Colonic mucosa (tissue), 4 donors: ENCODE measurements around the gene CPT1B. TPM values are rescaled to one million over a fixed set of nuclear protein-coding genes. Genes with fewer than 3 reads are reported as not detected.

Experiments
- DNase-seq: peaks from one replicate; pipeline ENCODE4 v3.0.0-alpha.2; 2020
- H3K27ac ChIP-seq: fragments of 200-600 bp; one replicate; pipeline ENCODE4 v1.8.0; 2021
- H3K27me3 ChIP-seq: fragments of 200-600 bp; one replicate; pipeline ENCODE4 v1.8.0; 2021
- H3K36me3 ChIP-seq: fragments of 200-600 bp; one replicate; pipeline ENCODE4 v1.8.0; 2021
- H3K4me1 ChIP-seq: fragments of 200-600 bp; one replicate; pipeline ENCODE4 v1.8.0; 2021; ENCODE audit warnings: mild to moderate bottlenecking
- H3K4me3 ChIP-seq: fragments of 200-600 bp; one replicate; pipeline ENCODE4 v1.8.0; 2021
- H3K9ac ChIP-seq, 2 donors: one replicate each; pipeline ENCODE4 v1.7.0; 2013; ENCODE audit warnings: control low read depth in 2 of 2, low read depth in 2 of 2, low read length in 2 of 2
- H3K9me3 ChIP-seq: fragments of 200-600 bp; one replicate; pipeline ENCODE4 v1.8.0; 2021
- intact Hi-C: fragments of 100-400 bp; cut with DNase I; formaldehyde crosslinking; loops from one replicate; pipeline ENCODE4 v1.14.1; 2022
- total RNA-seq, 2 donors: library from RNA; stranded (reverse); fragmentation: NEBNext Ultra II Directional in 1 of 2; extraction: Animal tissue kit (Norgen Biotek cat#: 25700) in 1 of 2; gene quantifications; one replicate each; pipeline ENCODE4 v1.2.1, GENCODE V29; 2021
- TF ChIP-seq, protein P1 (sequence below): fragments of 200-600 bp; IDR thresholded peaks from one replicate; pipeline ENCODE4 v1.8.0; 2022; ENCODE audit warnings: antibody characterized with exemption, mild to moderate bottlenecking
- donor health status: healthy.
- donor health status: DM: no; HTN: no; CAD: no.
- donor health status: DM: no; HTN: no; CAD: no.

CPT1B gene
- total RNA-seq, 2 donors from 2014 or later: 20.1 to 21.7 TPM

DNA sequence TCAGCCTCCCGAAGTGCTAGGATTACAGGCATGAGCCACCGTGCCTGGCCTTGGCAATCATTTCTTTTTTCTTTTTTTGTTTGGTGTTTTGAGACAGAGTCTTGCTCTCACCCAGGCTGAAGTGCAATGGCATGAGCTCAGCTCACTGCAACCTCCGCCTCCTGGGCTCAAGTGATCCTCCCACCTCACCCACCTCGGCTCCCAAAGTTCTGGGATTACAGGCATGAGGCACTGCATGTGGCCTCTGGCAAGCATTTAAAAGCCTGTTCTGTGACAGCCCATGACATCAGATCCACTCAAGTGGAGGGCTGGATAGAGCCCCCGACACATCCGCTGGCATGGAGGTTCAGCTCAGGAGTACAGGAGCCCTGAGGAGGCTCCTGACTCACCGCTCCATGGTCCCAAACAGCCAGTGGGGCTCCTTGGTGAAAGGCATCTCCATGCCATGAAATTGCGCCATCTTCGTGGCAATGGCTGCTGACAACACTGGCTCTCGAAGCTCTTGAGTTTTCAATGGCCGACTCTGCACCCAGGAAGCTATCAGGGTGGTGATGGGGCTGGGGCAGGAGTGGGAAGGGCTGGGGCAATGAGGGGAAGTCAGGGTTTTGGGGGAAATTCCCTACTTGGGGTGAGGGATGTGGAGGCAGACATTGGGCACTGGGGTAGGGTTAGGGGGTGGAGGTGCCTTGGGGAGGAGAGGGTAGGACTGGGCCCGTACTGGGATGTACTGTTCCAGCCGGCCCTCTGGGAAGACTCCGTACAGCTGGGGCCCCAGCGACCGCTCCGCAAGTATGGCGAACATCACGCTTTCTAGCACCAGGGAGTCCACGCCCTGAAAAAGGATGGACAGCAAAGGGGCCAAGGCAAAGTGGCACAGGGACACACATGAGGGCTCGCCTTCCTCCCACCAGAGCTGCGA lies 3.1 kb upstream of the CPT1B start:
- Histone ChIP-seq H3K9ac (peak overlapping the region; percentile 90 to 99), H3K27me3 (no peaks in the 10 kb centered on the region), H3K36me3 (no peaks in the 10 kb centered on the region), H3K9me3 (no peaks in the 10 kb centered on the region), H3K4me1 (peaks cover 9% of the 10 kb centered on the region), H3K27ac (peak overlapping the region; percentile 99), H3K4me3 (peak overlapping the region; percentile 85)
- no peak for DNase-seq
- TF ChIP-seq, protein P1, sequence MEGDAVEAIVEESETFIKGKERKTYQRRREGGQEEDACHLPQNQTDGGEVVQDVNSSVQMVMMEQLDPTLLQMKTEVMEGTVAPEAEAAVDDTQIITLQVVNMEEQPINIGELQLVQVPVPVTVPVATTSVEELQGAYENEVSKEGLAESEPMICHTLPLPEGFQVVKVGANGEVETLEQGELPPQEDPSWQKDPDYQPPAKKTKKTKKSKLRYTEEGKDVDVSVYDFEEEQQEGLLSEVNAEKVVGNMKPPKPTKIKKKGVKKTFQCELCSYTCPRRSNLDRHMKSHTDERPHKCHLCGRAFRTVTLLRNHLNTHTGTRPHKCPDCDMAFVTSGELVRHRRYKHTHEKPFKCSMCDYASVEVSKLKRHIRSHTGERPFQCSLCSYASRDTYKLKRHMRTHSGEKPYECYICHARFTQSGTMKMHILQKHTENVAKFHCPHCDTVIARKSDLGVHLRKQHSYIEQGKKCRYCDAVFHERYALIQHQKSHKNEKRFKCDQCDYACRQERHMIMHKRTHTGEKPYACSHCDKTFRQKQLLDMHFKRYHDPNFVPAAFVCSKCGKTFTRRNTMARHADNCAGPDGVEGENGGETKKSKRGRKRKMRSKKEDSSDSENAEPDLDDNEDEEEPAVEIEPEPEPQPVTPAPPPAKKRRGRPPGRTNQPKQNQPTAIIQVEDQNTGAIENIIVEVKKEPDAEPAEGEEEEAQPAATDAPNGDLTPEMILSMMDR: no peak
- intact Hi-C loops: no loop called here

DNA sequence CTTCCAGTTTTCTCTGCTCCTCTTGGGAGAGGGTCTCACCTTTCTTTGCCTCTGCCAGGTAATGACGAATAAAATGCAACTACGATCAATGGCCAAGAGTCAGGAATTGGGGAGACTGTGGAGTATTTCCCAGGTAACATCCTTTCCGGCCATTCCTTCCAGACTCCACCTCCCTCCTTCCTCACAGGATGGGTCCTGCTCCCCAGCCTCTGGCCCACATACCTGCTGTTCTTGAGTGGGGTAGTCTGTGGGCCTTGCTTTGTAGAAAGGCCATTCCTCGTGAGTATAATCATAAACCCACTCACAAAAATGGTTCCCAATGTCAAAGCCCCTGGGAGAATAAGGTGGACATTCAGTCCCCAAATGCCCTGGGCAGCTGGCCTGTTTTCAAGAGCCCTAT lies 1.5 kb upstream of the CPT1B start:
- Histone ChIP-seq H3K9ac (peak overlapping the region in 1 of 2 donors; percentile 12), H3K27ac (no peak overlapping the region), H3K9me3 (no peaks in the 10 kb centered on the region), H3K36me3 (no peaks in the 10 kb centered on the region), H3K27me3 (no peaks in the 10 kb centered on the region), H3K4me3 (no peak overlapping the region), H3K4me1 (peaks cover 9% of the 10 kb centered on the region)
- TF ChIP-seq, protein P1: no peak
- intact Hi-C loops: no loop called here
- no peak for DNase-seq

DNA sequence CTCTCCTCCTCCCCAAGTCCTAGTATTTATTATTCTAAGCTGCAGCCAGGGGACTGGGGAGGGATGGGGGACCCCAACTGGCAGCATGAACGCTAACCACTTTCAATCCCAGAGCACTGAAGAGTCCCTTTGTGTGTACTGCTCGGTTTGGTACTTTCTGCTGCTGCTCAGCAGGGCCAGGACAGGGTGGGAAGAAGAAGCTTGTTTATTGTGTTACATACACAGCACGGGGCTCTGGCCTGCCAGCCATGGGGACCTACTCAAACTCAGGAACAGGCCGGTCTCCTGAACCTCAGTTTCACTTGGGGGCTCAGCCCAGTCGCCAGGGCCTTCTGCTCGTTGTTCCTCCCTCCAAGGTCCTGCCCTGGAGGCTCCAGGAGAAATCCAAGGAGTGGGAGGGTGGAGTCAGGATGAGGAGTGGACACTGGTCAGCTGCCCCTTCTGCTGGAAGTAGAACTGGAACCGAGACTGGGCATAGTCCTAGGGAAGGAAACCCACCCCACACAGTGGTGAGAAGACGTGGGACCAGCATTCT lies 616 bp upstream of the CPT1B start:
- DNase-seq: no peak
- H3K9ac ChIP-seq: peak overlapping the region in 1 of 2 donors; percentile 8
- H3K36me3 ChIP-seq: no peaks in the 10 kb centered on the region

DNA sequence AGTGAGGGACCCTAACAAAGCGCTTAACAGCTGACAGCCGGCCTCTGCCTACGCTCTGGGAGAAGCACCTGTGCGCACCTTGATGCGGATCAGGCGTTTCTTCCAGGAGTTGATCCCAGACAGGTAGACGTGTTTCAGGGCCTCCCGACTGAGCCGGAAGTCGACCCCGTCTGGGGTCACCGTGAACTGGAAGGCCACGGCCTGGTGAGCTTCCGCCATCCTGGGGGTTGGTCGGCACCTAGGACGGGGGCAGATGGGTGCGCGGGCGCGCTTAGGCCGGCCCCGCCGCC lies 585 bp downstream of the CPT1B start:
- no peak for DNase-seq
- intact Hi-C loops: no loop called here
- H3K4me3 ChIP-seq: no peak overlapping the region

More for the DNA sequence above, 616 bp upstream of the CPT1B start:
- TF ChIP-seq, protein P1: no peak
- no peak overlapping the region for H3K27ac ChIP-seq
- intact Hi-C loops: no loop called here
- H3K4me1 ChIP-seq: peaks cover 8% of the 10 kb centered on the region
- no peaks in the 10 kb centered on the region for H3K27me3 ChIP-seq
- no peaks in the 10 kb centered on the region for H3K9me3 ChIP-seq
- H3K4me3 ChIP-seq: no peak overlapping the region

DNA sequence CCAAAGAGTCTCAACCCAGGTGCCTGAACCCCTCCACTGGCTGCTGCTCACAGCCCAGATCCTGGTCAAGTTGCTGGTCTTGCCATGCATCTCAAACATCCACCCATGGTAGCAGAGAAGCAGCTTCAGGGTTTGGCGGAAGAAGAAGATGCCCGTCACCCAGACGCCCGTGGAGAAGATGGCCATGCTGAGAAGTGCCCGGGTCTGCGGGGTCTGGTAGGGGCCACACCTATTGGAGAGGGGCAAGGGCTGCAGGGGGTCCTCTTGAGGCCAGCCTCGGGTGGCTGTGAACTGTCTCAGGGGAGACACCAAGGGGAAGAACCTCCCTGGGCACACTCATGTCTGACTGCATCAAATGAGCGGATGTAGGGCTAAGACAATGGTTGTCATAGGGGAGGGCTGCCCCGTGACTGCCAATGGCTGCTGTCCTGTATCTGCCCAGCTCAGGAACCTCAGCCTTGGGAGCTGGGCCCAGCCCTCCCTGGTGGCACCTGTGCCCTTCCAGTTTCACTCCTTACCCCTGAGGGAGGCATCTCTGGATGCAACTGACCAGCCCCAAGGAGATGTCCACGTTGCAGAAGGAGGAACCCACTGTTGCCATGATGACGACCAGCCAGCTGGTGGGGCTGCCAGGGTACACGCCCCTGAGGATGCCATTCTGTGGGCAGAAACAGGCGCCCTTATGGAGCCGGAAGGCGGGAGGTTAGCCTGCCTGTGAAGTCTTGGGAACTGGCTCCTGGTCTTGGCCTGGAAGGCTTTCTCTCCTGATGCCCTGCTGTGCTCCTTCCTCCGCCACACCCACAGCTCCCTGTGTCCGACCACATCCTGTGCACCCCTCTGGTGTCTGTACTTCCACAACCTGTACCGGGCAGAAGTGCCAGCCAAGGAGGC lies 1.2 kb downstream of the CPT1B start:
- no peak for DNase-seq

More for the DNA sequence above, 585 bp downstream of the CPT1B start:
- peaks cover 5% of the 10 kb centered on the region for H3K4me1 ChIP-seq
- no peaks in the 10 kb centered on the region for H3K36me3 ChIP-seq
- no peak overlapping the region for H3K9ac ChIP-seq
- H3K9me3 ChIP-seq: no peaks in the 10 kb centered on the region
- TF ChIP-seq, protein P1: no peak
- H3K27me3 ChIP-seq: no peaks in the 10 kb centered on the region
- no peak overlapping the region for H3K27ac ChIP-seq

More for the DNA sequence above, 1.2 kb downstream of the CPT1B start:
- no peak overlapping the region for H3K9ac ChIP-seq
- intact Hi-C loops: no loop called here
- H3K27me3 ChIP-seq: no peaks in the 10 kb centered on the region
- H3K36me3 ChIP-seq: no peaks in the 10 kb centered on the region
- no peak overlapping the region for H3K27ac ChIP-seq
- peaks cover 5% of the 10 kb centered on the region for H3K4me1 ChIP-seq
- TF ChIP-seq, protein P1: no peak
- no peak overlapping the region for H3K4me3 ChIP-seq
- no peaks in the 10 kb centered on the region for H3K9me3 ChIP-seq
